BJ (cell line): ENCODE measurements around the gene ZSWIM3. TPM values are rescaled to one million over a fixed set of nuclear protein-coding genes. Genes with fewer than 3 reads are reported as not detected.

Experiments
- CTCF ChIA-PET: fragments of 350-600 bp; formaldehyde crosslinking; extraction: SDS; loops from one replicate; lab custom pipeline; 2021; ENCODE audit warnings: antibody characterized with exemption, inconsistent platforms; lab: Yijun Ruan, JAX
- POLR2A ChIA-PET: fragments of 300-600 bp; sonication (Branson Sonifier 250); formaldehyde crosslinking; extraction: SDS; loops from one replicate; lab custom pipeline; 2021; ENCODE audit warnings: antibody characterized with exemption; lab: Charles Lee
- DNase-seq: peaks from one replicate; pipeline ENCODE4 v3.0.0-alpha.2; 2011; ENCODE audit warnings: low read depth
- H3K27me3 ChIP-seq: 2 replicates; pipeline ENCODE4 v1.6.0; 2011; ENCODE audit warnings: low read length; ENCODE audit not compliant: control insufficient read depth, insufficient read depth
- H3K36me3 ChIP-seq: 2 replicates; pipeline ENCODE4 v1.5.1; 2011; ENCODE audit warnings: low read length; ENCODE audit not compliant: control insufficient read depth, insufficient read depth
- H3K4me3 ChIP-seq: 2 replicates; pipeline ENCODE4 v1.5.1; 2011; ENCODE audit warnings: low read depth, mild to moderate bottlenecking, control low read depth, low read length
- CTCF ChIP-seq: IDR thresholded peaks from 2 replicates; pipeline ENCODE4 v1.5.1; 2011; ENCODE audit warnings: low read depth, mild to moderate bottlenecking, control low read depth, inconsistent platforms, low read length, moderate library complexity; ENCODE audit not compliant: insufficient read depth
- polyA plus RNA-seq: library from polyadenylated mRNA; depleted of rRNA; stranded (reverse); fragments of >200 nt; gene quantifications from 2 replicates; pipeline ENCODE4 v1.2.3, GENCODE V29; 2011

ZSWIM3 gene
- polyA plus RNA-seq, 1 experiment, result 4.5 TPM

DNA sequence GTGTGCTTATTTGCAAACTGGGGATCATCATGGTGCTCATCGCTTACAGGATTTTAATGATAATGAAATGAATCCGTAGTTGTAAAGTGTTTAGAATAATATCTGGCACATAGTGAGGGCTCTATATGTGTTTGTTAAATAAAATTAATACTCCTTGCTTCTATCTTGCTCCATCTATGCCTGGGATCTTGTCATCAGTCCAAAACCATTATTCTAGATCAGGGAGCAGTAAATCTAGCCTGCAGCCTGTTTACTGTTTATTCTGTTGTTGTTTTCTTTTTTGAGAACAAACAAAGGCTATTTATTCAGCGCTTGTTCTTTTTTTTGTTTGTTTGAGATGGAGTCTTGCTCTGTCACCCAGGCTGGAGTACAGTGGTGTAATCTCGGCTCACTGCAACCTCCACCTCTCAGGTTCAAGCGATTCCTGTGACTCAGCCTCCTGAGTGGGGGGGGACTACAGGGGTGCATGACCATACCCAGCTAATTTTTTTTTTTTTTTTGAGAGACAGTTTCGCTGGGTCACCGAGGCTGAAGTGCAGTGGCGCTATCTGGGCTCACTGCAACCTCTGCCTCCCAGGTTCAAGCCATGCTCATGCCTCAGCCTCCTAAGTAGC lies 8.3 kb upstream of the ZSWIM3 start:
- H3K27me3 ChIP-seq, result no peaks in the 10 kb centered on the region
- DNase-seq, result no peak
- peaks cover 12% of the 10 kb centered on the region for H3K36me3 ChIP-seq
- ChIA-PET CTCF (interaction anchor here (0.6 to 0.8 kb wide), 2 partner anchors 10 to 123 kb away, joined by 3 read pairs; partner anchors contain the start of gene ZNF335), POLR2A (no interaction called here)
- no peak for TF ChIP-seq CTCF
- no peak overlapping the region for H3K4me3 ChIP-seq

DNA sequence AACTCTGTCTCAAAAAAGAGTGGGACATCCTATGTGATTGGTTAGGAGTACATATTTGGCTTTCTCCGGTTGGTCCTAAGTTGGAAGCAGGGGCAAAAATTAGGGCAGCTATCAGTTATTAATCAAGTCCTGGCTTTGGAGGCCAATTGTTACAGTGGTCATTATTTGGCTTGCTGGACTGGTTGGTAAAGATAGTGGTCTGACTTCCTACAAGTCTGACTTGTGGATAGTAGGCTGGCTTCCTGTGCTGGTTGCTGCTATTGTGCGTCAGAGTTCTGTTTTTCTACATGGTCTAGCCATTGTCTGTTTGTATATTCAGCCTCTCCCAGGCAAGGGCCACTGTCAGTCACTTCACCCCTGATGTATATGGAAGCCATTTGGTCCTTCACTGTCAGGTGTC lies 7.2 kb upstream of the ZSWIM3 start:
- no peak for TF ChIP-seq CTCF
- CTCF ChIA-PET, result interaction anchor here (0.6 kb wide), 1 partner anchor 28 kb away, joined by 3 read pairs; no protein-coding TSS in a partner anchor
- H3K36me3 ChIP-seq, result peaks cover 8% of the 10 kb centered on the region
- no peaks in the 10 kb centered on the region for H3K27me3 ChIP-seq
- H3K4me3 ChIP-seq, result no peak overlapping the region
- POLR2A ChIA-PET, result no interaction called here
- no peak for DNase-seq

DNA sequence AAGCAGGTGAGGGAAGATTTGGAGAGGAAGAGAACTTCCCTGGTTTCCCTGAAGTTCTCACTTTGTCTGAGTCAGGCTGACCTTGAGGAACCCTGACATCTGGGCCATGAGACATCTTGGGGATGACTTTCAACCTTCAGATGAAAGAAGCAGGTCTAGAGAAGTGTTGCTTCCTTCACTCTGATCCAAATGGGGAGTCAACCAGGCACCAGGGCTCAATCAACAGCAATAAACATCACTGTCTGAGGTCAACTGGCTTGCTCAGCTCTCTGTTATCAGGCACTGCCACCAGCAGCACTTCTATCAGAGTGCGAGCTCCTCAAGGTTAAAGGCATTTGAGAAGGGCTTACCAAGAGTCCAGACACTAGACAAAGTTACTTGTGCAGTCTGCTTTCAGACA lies 6.5 kb upstream of the ZSWIM3 start:
- H3K36me3 ChIP-seq, result peaks cover 5% of the 10 kb centered on the region
- CTCF ChIA-PET, result interaction anchor here (1.0 kb wide), 1 partner anchor 107 kb away, joined by 3 read pairs; no protein-coding TSS in a partner anchor
- TF ChIP-seq CTCF, result no peak
- no peak overlapping the region for H3K4me3 ChIP-seq
- no peak for DNase-seq
- POLR2A ChIA-PET, result no interaction called here
- no peaks in the 10 kb centered on the region for H3K27me3 ChIP-seq

- no peaks in the 10 kb centered on the region for H3K27me3 ChIP-seq
- peaks cover 5% of the 10 kb centered on the region for H3K36me3 ChIP-seq
- TF ChIP-seq CTCF, result no peak
- CTCF ChIA-PET, result interaction anchor here (1.0 to 1.2 kb wide), 2 partner anchors 10 to 107 kb away, joined by 3 read pairs; no protein-coding TSS in a partner anchor
- POLR2A ChIA-PET, result no interaction called here
- H3K4me3 ChIP-seq, result no peak overlapping the region
- DNase-seq, result no peak
These were observed 5.9 kb upstream of the ZSWIM3 start for GRCh38 chr20:45851501-45851900.

- Histone ChIP-seq H3K4me3 (no peak overlapping the region), H3K36me3 (peaks cover 5% of the 10 kb centered on the region), H3K27me3 (no peaks in the 10 kb centered on the region)
- POLR2A ChIA-PET, result no interaction called here
- TF ChIP-seq CTCF, result no peak
- CTCF ChIA-PET, result interaction anchor here (0.7 to 1.2 kb wide), 3 partner anchors 9 to 118 kb away, joined by 3 to 5 read pairs (median 3); no protein-coding TSS in a partner anchor
- DNase-seq, result no peak
These were observed 5.1 kb upstream of the ZSWIM3 start for GRCh38 chr20:45852326-45852725.
